GM21367 (cell line): Measurements from ENCODE around the gene PACSIN3.
"Not testable (repeated sequence)": the region's sequence is repeated elsewhere in the genome, so short reads cannot be mapped to it uniquely, and the experiment has no call there.

Experiments
- ATAC-seq: cut with Tn5 transposase; IDR thresholded peaks from one replicate; pipeline ENCODE4 v1.9.1; 2021; ENCODE audit not compliant: unreplicated experiment

Gene PACSIN3

GRCh38 chr11:47186076-47186699 is at the start of gene PACSIN3:
PACSIN3 (minus strand) TSS chr11:47186434; CDS start chr11:47182727, 3,707 bp downstream.
- ATAC-seq, result no peak

GRCh38 chr11:47235163-47235562 is 48.9 kb upstream of the PACSIN3 start:
- ATAC-seq, result no peak

DNA sequence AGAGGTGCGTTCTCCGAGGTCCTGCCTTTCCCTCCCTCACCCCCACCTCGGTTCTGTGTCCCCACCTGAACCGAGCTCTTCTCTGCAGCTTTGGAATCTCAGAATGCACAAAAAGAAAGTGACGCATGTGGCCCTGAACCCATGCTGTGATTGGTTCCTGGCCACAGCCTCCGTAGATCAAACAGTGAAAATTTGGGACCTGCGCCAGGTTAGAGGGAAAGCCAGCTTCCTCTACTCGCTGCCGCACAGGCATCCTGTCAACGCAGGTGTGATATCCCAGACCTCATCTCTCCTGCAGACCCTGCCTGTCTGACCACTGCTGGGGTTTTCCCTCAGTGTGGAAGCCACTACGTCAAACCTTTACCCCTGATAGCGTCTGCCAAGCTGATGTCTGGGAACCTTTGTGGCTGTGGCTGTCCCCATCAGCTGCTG is 48.5 kb upstream of the PACSIN3 start:
- ATAC-seq, result no peak

DNA sequence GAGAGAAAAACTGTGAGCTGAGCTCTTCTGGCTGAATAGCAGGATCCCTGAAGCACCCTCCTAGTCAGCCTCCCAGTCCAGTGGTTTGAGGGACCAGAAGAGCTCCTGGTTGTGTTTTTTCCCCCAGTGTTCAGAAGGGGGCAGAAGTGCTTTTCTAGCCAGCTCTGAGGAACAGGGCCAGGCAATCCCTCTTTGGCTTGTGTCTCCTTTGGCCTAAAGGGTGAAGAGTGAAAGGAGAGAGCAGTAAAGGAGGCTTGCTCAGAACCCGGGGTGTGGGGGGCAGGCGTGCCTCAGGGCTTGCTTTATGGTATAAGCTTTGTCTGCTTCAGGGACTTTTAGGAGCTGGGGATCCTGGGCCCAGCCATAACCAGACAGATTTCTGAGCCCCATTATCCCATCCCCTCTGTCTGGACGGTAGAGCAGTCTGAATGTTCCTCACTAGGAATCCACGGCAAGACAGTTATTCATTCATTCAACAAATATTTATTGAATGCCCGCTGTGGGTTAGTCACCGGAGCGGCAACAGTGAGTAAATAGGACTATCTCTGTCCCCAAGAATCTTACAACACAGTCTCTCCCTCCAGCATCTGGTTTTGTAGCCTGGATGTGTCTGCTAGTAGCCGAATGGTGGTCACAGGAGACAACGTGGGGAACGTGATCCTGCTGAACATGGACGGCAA is 47.9 kb upstream of the PACSIN3 start:
- no peak for ATAC-seq

GRCh38 chr11:47233051-47233450 is 46.8 kb upstream of the PACSIN3 start:
- ATAC-seq, result no peak

DNA sequence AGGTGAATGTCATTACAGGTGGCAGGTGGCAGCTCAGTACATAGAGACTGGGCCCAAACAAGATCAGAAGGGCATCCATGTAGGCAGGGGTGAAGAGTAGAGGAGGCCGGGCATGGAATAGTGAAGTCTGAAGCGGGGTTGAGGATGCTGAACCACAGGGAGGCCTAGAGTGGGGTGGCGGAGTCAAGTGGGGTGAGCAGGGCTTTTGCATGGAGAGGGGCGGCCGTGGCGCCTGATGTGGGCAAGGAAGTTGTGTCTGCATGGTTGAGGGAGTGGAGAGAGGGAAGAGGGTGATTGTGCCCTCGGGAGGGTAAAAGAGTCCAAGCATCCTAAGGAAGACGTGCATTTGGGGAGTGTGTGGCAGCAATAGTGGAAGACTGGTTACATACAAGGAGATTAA is 42.9 kb upstream of the PACSIN3 start:
- no peak for ATAC-seq

- peak; percentile 82 for ATAC-seq
Measured at GRCh38 chr11:47225552-47226400, 39.5 kb upstream of the PACSIN3 start.

- no peak for ATAC-seq
Measured at GRCh38 chr11:47222696-47223095, 36.5 kb upstream of the PACSIN3 start.

DNA sequence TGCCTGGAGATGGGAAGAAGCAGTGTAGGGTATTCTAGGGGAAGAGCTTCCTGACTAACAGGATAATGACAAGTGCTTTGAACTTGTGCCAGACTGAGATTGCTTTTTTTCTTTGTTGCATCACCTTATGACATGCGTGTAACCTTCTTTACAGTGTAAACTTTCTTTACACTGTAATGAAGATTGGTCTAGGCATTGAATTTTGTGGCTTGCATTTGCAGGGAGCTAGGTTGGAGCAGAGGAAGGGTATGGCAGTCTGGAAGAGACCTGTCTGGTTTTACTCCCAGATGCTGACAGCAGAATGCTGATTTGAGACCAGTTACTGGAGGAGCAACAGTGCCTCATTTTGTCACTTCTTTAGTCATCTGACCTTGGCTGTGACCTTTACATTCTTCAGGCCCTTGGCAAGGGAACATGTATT is 34.2 kb upstream of the PACSIN3 start:
- ATAC-seq, result no peak

DNA sequence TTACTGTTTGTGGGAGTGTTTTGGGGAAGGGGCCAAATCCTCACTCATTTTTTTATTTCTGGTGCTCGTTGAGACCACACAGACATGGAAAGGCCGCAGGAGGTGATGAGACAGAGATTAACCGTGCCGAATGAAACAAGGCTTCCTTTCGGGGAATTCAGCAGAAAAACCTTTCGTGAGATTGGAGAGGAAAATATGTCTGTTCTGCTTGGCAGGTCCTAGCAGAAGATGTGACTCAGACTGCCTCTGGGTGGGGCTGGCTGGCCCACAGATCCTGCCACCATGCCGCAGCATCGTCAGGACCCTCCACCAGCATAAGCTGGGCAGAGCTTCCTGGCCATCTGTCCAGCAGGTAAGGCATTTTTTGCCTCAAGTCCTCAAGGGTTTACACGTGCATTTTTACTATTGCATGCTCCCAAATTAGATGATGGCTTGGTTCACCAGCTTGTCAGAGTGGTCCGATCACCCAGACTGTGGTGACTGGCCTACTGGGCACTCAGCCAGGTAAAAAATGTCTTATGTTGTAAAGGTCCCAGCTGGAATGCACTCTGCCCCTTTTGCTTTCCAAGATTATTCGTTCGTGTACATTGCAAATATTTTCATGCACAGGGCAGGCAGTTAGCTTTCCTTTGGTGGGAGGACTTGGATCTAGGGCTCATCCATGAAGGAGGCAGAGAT is 30.0 kb upstream of the PACSIN3 start:
- ATAC-seq, result peak; percentile 29

DNA sequence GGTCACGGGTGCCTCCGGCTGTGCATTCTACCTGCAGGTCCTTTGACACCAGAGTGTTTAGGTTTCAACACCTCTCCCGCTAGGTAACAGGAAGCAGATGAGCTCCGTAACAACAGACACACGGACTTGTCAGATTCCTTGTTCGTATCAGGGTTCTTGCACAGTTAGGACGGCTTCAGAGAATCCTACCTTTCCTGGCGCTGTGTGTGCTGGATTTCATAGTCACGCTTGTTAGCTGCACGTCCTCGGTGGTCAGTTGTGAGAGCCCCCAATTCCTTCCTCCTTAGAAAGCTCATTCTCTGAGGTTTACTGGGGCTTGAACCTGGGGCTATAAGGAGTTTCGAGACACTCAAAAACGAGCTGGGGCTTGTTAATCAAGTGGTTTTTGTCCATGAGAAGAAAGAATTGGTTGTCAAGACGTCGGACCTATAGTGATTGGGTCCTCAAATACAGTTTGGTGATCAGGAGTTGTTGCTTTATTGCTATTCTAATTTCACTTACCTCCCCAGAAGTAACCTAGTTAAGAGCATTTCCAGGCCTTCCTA is 29.2 kb upstream of the PACSIN3 start:
- ATAC-seq, result no peak

DNA sequence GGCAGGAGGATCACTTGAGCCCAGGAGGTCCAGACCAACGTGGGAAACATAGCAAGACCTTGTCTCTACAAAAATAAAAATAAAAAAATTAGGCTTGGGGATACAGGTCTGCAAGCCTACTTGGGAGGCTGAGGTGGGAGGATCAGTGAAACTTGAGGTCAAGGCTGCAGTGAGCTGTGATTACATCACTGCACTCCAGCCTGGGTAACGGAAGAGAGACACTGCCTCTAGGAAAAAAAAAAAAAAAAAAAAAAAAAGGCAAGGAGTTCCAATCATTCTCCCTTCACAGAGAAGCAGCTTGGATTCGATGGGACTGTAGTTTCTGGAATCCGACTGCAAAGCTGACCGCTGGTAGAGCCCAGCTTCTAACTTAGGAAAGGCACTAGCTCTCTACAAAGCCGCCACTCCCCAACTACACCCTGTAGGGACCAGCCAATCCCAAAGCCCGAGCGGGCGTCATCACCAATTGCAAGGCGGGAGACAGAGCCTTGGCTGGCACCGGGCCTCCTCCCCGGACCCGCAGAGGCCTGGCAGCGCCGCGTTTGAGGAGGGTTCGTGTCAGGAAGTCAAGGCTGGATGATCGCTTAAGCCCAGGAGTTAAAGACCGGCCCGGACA is 27.8 kb upstream of the PACSIN3 start:
- ATAC-seq, result no peak

DNA sequence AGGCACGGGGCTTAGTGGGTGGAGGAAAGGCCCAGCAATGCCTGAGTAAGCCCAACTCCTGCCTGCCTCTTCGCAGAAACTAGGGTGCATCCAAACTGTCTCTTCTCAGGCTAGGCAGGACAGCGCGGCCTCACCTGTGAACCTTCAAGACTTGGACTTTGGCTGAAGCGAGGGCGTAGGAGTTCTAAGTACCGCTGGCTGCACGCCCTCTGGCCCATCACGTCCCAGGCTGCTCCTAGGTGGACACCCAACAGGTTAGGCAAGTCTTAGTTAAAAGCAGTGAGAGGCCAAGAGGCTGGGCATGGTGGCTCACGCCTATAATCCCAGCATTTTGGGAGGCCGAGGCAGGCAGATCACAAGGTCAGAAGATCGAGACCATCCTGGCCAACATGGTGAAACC is 26.7 kb upstream of the PACSIN3 start:
- ATAC-seq, result no peak

- ATAC-seq, result no peak
Measured at GRCh38 chr11:47208628-47209027, 22.4 kb upstream of the PACSIN3 start.

DNA sequence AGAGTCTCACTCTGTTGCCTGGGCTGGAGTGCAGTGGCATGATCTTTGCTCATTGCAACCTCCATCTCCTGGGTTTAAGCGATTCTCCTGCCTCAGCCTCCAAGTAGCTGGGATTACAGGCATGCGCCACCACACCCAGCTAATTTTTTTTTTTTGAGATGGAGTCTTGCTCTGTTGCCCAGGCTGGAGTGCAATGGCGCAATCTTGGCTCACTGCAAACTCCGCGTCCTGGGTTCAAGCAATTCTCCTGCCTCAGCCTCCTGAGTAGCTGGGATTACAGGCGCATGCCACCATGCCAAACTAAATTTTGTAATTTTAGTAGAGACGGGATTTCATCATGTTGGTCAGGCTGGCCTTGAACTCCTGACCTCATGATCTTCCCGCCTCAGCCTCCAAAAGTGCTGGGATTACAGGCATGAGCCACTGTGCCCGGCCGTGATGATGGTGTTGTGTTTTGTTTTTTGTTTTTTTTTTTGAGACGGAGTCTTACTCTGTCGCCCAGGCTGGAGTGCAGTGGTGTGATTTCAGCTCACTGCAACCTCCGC is 21.8 kb upstream of the PACSIN3 start:
- not testable (repeated sequence) for ATAC-seq

GRCh38 chr11:47207459-47207858 is 21.2 kb upstream of the PACSIN3 start:
- ATAC-seq, result no peak

- ATAC-seq, result not testable (repeated sequence)
Measured at GRCh38 chr11:47206577-47206976, 20.3 kb upstream of the PACSIN3 start.

DNA sequence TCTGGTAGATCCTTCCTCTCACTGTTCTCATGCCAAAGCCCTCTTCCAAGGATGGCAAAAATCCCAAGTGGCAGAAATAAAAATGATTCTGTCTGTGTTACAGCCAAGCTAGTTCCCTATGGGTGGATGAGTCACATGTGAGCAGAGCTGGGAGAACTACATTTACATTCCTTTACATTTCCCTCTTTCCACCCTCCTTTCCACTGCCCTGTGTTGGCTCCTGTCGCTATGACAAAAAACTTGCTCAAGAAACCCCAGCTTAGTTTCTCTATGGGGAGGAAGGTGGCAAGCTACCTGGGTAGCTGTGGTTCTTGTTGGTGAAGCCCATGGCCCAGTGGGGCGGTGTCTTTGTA is 18.4 kb upstream of the PACSIN3 start:
- no peak for ATAC-seq

DNA sequence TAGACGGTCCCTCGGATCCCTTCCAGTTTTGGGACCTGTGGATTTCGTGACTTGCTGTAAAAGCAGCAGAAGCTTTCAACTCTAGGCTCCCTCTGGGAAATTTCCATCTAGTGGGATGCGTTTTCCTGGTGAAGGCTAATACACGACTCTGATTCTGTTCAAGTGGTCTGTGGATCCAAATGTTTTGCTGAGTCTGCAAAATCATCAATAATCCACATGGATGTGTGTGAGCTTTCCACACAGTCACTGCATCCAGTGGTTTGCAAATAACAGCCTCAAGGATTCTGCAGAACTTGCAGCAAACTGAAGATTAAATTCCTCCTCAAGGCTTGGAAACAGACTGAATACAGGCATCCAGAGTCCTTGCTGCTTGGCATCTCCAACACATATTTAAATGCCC is 16.3 kb upstream of the PACSIN3 start:
- ATAC-seq, result no peak

DNA sequence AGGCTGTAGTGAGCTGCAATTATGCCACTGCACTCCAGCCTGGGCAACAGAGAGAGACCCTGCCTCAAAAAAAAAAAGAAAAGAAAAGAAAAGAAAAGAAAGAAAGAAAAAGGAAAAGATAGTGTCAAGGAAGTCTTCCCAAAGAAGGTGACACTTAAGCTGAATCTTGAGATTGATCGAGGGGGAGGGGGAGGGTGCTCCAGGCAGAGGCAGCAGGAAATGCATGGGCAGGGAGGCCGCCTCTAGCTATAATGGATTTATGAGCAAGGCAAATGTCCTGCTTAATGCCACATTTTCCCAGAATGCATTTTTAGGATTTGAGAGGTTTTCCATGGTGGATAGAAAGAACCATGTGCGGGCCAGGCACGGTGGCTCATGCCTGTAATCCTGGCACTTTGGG is 14.8 kb upstream of the PACSIN3 start:
- ATAC-seq, result no peak
